HG02840 (cell line): ENCODE data around the gene PDE10A.

Experiments
- ATAC-seq: cut with Tn5 transposase; IDR thresholded peaks from one replicate; pipeline ENCODE4 v1.9.1; 2021; ENCODE audit warnings: mild to moderate bottlenecking, moderate library complexity, moderate number of reproducible peaks; ENCODE audit not compliant: unreplicated experiment, low FRiP score

PDE10A gene

DNA sequence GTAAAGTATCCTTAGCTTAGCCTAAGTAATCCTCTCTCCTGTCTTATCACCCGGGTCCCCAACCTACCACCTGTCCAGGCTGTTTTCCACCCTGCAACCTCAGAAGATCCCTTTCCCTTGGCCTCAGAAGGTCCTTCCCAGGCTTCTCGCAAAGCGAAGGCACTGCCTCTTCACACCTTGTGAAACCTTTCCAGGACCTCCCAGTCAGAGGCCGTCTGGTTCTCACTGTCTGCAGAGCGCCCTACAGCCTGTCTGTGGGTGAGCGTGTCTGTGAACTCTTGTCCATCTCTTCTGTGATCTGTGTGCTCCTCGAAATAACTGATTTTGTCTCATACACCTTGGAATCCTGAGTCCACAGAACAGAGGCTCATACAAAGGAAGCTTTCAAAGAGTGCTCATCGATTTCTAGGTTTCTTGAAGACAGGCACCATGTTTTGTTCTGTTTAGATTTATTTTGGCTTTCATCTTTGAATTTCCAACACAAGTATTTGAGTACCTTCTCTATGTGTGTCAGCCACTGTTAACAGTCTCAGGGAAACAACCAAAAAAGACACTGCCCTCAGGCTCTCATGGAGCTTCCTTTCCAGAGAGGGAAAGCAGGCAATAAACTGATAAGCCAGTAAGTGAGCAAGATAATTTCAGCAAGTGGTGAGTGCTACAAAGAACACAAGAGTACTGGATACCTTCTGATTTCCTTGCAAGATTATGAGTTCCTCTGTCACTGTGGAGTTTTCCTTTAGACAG, 6.3 kb downstream of the PDE10A start:
- ATAC-seq = no peak

DNA sequence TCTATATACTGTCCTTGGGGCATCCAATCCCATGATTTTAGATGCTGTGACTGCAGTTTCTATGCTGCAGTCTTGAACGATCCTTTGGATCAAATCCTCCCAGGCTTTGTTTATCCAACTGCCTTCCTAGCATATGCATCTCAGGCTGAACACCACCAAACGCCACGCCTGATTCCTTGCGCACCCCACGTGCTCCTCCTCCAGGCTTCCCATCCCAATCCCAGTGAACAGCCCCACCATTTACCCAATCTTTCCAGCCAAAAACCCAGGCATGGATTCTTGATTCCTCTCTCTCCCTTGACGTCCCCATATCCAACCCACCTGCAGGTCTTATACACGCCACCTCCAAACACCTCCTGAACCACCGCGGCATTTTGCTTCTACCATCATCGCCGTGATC, 7.8 kb downstream of the PDE10A start:
- ATAC-seq = no peak

DNA sequence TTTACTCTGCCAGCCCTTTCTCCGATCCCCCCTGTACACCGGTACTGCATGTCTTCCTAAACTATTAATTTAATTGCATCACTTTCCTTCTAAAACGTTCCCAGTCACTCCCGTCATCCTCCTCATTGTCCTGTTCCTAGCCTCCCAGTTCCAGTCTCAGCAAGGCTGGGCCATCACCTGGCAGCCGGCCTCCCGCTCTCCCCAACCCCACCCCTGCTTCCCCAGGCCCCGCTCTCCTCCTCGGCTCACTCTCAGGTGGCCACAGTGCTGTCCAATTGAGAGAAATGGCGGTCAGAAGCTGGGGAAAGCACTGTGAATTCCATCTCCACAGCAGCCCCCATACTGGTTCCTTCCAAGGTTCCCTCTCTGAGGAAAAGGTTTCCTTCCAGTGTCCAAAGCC, 8.9 kb downstream of the PDE10A start:
- no peak for ATAC-seq

DNA sequence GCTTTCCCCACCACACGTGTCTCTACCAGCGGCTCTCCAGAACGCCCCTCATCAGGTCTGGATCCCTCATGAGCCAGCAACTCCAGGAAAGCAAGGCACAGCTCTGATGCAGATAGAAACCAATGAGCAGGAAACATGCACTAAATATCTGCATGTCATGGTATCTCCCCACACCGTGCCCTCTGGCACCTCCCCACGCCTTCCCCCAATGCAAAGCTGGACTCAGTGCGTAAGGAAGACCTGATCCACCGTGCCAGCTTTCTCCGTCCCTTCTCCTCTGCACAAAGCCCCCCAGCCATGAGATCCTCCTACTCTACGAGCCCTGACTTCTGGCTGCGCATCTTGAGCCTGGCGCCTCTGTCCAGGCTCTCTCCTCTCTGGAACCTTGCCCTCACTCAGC, 9.4 kb downstream of the PDE10A start:
- ATAC-seq = no peak

DNA sequence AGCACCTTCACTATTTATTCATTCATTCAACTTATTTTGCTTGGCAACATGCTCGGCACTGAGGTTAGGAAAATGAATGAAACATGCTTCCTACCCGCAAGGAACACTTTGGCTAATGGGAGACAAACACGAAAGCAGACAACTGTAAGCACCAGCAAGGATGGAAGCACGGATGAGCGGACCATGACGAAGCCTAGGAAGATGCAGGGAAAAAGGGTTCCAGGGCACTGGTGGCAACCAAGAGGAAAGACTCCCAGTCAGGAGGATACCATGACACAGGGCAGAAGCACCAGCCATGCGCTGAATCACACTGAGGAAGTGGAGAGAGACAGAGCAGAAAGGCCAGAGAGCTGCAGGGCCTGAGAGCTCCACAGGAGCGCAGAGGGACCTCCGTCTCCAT, 9.8 kb downstream of the PDE10A start:
- no peak for ATAC-seq

DNA sequence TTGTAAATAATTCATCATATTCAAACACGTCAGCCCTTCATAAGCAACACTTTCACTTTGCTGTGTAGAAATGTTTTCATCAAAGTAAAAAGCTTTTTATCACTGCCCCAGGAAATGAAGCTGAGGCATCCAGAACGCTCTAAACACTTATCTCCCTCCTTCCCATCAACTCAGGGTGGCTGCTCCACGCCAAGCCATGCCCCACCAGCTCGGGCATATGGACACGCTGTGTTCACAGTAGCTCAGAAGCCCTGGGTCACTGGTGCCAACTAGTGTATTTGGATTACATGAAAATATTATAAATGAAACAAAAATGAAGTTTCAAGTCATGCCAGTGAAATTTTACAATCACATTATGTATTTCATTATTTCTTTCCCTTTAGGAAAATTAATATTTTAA, 10.3 kb downstream of the PDE10A start:
- ATAC-seq = no peak

DNA sequence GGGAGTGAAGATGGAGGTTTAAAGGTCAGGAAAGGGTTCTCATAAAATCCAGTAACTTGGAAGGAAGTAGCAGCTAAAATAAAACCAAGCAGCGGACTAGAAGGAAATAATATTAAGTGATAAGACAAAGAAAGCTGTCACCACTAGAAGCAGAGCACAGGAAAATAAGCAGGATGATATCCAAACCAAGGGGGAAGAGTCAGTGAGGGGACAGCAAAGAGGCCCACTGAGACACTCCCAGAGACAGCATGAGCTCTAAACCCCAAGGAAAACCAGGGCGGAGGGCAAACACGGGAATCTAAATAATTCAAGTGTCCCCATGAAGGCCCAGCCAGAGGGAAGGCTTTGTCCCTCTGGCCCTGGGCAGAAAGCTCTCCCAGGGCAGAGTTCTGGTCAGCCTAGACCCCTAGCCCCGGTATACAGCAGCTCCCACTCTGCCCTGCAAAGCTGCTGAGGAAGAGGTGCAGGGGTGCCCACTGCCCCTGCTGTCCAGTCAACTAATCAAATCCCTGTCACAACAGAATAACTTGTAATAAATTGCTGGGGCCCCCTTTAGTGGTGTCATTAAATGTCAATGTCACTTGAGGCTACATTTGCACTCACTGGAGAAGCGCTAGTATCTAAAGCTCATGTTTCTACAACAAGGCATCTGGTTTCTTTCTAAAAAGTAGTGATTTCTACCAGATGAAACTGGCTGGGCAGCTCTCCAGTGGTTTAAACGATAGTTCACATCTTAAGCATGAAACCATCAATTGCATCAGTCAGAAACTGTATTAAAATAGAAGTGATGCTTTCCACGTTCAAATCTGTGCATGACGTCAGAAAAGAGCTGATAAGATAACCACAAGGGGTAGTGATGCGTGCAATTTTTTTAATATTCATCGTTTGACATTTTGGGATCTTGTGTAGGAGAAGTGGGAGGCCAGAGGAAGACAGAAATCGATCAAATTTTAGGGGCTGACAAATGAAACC, 13.6 kb downstream of the PDE10A start:
- ATAC-seq = no peak

DNA sequence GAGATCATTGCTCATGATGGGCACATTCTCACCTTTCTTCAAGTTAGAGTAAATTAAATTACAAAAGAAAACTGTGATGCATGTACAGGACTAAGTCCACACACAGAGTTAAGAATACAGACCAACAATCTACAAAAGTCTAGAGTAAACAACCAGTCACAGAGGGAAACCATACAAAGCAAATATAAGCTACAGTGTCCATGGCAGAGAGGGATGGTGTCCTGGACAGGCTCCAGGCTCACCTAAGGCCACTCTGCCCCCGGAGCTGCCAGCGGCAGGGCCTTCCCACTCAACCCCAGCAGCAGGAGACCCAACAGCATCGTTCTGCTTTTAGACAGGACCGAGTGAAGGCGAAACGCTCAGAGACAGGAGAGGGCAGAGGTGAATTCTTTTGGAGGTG, 16.0 kb downstream of the PDE10A start:
- no peak for ATAC-seq

DNA sequence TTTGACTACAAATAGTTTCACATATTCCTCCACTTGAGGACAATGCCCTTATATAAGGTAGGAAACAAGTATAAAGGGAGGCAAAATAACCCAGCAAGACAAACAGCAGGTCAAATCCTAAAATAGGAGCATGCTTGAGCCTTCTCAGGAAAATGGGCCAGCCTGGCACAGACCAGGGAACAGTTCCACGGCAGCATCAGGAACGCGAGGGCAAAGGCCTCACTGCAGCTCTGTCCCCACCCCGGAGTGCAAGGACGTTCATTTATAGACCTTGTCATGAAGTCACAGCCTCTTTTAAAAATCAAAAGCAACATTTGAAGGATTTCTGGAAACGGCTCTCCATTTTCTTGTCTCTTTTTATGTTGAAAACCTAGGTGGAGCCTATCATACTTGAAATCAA, 17.1 kb downstream of the PDE10A start:
- ATAC-seq = no peak

DNA sequence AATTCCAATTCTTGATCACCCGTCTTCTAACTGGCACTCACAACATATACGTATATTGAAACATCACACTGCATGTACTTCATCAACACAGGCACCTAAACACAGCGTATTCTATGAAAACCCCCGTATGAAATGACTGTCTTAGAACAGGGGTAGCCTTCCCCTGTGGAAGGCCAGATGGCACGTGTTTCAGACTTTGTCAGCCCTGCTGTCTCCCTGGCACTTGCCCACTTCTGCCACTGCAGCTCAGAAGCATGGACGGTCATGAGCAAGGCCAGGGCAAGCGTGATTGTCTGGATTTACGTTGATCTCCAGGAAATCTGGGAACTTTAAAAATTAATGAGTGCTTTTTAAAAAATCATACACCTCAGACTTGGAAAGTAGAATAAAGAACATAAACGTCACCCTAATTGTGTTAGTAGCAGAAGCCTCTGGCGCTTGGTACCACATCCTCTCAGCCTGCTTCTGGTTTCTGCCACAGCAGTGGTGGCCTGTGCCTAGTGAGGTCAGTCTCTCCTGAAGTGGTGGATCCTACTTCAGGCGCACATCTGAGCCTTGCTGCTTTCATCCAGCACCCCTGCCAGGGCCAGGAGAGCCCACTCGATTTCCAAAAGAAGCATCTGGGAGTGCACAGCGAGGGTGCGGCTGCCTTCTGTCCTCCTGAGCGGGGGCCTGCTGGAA, 18.3 kb downstream of the PDE10A start:
- ATAC-seq = no peak

DNA sequence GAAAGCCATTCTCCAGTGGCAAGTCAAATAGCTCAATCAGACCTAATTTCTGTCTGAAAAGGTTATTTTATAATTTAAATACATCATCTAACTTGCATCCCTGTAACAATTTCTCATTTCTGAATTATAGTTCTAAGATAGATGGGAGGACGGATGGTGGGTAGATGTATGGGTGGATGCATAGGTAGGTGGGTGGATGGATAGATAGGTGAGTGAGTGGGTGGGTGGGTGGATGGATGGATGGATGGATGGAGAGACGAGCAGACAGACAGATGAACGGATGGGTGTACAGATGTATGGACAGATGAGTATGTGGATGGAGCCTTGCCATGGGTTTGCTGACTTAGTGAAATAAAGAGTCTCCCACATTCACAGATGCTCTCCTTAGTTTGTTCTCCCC, 20.0 kb downstream of the PDE10A start:
- no peak for ATAC-seq

DNA sequence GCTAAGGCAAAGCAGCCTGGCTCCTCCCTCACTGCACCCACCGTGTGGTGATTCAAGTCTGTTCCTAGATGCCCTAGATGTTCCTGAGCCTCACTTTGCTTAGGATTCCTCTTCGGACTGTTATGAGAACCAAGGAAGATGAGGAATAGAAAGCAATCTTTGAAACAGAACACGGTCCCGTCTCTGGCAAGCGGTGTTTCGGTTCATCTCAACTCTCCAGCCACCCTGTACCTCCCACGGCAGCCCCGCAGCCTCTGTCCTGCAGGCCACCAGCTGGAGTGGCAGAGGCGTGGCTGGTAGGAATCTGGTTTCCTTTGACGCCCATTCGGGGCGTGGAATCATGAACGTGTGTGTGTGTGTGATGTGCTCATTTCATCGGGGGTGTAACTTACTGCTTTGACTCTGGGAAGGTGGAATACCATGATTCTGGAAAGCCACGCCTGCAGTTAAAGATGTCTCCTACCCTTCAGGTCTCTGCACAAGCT, 21.3 kb downstream of the PDE10A start:
- no peak for ATAC-seq

DNA sequence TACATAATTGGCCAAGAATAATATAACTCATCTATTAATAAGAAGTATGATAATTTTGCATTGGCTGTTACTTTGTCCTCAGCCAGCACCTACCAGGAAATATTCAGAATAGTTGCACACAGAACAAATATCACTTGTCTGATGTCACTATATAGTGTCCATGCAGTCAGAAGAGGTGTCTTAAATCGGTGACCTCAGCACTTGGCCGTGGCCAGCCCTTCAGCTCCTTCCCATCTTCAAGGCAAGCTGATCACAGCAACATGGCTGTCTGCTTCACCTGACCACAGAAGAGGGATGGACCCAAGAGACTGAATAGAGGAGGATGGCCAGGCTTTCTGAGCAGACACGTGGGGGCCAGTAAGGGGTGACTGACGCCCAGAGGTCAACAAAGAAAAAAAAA, 22.2 kb downstream of the PDE10A start:
- no peak for ATAC-seq

DNA sequence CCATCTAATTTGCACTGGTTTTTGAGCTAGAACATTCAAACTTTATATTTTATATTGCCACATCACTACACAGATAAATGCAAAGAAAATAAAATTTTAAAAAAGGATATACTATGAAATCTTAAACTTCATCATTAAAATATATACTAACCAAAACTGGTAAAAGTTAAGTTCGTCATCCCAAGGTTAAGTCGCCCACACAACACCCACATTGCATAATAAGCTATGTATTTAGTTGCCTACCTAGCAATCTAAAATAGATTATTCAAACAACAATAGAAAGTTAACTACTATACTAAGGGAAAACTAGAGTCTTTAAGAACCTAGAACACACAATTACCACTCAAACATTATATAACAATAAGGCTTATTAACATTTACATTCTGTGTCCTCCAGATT, 24.5 kb downstream of the PDE10A start:
- ATAC-seq = no peak

DNA sequence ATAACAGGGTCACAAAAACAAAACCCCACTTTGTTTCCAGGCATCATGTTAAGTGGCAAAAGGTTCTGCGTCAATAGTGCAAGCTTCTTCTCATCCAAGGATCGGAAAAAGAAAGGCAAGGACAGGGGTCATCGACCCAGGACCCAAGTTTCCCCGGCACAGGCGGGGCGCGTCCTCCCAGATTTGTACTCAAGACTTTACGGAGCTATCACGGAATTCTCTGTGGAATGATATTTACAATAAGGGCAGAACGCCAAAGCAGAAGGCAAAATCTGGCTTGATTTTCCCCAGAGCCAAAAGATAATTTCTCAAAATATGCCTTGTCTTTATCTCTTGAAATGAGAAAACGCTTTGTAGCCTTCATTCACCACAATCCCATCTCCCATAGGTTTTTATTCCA, 25.5 kb downstream of the PDE10A start:
- no peak for ATAC-seq

DNA sequence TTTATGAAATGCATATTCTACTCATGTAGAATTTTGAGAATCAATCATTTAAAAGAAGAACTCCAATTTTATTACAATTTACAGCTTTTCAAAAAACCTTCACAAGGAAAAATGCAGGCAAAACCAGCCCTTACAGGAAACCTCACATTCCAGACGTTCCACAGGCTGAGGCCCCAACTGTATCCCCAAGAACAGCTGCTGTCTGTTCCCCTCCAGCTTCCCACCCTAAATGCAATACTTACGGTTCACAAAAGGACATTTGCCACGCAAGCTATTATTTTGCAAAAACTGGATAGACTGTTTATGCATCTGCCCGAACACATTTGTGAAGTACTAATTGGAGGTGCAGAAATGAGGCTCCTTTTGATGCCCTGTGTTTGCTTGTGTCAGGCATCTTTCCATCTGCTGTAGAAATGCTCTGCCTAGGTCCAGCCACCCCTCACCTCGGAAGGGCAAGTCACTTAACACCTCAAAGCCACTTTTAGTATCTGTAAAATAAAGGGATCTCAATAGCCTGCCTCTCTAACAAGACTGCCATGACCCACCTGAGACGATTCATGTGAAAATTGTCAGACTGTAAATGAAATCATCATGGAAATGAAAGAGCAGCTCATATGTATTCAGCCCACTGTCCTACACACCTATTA, 26.5 kb downstream of the PDE10A start:
- ATAC-seq = no peak

DNA sequence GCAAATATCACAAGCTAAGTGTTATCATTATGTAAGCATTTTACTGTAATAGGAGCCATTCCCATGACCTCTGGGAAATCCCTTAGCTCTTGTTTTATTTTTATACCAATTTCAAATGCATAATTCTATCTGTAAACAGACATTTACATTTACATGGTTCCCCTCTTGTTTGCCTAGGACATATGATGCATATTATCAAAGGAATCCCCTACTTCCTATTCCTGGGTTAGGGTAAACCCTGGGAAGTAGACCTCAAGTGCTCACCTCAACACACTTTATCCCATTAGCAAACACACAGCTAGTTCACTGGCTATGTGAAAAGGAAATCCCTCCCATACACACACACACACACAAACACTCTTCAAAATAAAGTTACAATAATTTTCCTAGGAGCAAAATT, 27.1 kb downstream of the PDE10A start:
- ATAC-seq = no peak

DNA sequence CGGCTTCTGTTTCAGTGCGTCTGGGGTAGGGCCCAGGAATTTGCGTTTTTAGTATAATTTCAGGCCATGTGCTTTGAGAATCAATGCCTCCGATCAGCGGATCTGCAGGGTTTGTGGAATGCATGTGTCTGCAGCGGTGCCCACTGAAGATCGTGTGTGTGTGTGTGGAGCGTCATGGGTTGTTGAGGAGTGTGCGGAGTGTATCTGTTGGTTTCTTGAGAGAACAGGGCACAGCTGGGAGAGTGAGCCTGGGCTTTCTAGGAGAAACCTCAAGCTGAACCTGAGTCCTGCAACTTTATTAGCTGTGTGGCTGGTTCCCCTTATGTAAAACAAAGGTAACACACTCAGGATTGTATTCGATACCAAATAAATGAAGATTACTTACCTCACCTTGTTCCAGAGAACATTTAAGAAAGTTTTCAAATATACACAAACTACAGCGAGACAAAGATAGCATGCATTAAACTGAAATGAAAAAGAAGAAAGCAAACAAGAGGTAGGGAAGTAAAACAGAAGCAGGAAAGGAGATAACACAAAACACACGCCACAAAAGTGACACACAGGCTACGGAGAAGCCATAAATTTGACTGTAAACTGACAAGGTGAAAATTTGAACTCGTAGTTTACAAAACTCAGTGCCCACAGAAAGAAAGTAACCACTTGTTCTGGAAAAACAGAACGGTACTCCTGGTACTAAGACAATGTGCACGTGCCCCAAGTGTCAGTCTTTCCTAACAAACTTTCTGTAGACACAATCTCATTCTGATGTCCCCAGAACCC, 28.8 kb downstream of the PDE10A start:
- ATAC-seq = no peak

DNA sequence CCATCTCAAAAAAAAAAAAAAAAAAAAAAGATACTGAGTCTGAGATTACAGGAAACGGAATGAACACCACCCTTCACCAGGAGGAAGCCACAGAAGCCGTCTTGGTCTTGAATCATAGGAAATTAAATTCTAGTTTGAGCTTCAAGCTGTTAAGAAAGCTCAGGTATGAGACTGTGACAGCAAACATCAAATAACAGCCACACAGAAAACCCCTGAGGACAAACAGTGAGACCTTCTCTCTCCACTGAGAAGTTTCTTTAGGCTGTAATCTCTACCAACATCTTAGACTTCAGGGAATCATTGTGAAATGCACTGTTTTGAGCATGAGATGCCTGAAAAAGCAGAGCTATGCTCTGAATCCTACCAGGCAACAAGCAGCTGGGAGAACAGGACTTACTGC, 30.8 kb downstream of the PDE10A start:
- no peak for ATAC-seq

DNA sequence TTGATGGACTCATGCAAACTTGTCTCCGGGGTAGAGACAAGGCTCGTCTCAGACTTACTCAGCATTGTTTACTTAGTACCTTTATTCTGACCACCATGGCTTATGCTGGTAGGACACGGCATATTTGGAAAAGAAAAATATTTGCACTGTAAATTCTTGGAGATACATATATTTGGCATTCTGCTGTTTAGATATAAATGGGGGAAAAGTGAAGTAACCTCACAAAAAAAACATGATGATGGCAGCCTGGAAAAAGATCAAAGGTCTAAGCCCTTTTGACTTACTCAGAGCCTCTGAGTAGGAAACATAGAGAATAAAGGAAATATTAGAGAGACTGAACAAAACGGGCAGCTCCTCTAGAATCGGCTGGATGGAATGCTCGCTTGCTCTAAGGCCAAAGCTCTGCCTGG, 32.5 kb downstream of the PDE10A start:
- no peak for ATAC-seq
